ENCODE results near the gene ARHGAP26. TPM values are rescaled to one million over a fixed set of nuclear protein-coding genes. Genes with fewer than 3 reads are reported as not detected.
"Not testable (repeated sequence)": the region's sequence is repeated elsewhere in the genome, so short reads cannot be mapped to it uniquely, and the experiment has no call there.

ARHGAP26 gene
- total RNA-seq, 4 donors from 2014 or later: 11.1 to 36.1 (median 21.8) TPM

DNA sequence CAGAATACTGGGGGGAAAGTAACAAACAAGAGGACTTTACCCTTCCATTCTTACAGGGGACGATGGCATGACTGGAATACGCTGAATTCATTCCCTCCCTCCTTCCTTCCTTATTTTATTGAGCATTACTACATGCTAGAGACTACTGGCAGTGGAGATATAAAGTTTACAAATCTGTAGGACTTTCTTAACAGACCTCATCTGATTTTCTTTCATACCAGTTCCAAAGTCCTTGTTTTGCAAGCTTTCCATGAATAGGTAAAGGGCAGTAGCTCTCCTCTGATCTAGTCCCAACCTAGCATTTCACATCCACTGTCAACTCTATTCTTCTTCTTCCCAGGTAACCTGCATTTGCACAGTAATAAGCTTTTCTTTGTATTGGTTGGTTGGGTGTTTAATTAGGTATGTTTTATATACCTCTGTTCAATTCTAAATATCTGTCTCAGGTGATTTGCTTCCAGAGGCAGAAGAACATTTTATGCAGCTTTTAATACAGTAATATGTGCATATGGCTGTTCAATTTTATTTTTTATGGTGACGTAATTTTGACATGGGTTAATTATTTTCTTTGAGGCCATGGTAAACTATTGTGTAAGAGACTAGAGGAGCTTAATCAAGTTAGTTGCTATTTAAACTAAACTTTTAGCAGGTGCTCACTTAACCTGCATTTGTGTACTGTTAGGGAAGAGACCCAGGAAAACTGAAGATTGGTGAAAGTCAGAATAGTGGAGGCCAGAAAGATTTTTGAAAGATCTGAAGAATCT, 150.9 kb downstream of the ARHGAP26 start:
- Histone ChIP-seq H3K4me3 (no peak overlapping the region), H3K4me1 (peaks cover 16% of the 10 kb centered on the region), H3K27ac (no peak overlapping the region), H3K9me3 (no peaks in the 10 kb centered on the region), H3K36me3 (no peaks in the 10 kb centered on the region), H3K27me3 (no peaks in the 10 kb centered on the region)
- WGBS: 70% methylated on average over 3 of the region's 3 CpGs
- TF ChIP-seq EP300 (IDR thresholded peaks at IDR 0.05) (no peak), POLR2AphosphoS5 (IDR thresholded peaks at IDR 0.05) (no peak), POLR2A (IDR thresholded peaks at IDR 0.05) (no peak)
- TF ChIP-seq, protein P1, sequence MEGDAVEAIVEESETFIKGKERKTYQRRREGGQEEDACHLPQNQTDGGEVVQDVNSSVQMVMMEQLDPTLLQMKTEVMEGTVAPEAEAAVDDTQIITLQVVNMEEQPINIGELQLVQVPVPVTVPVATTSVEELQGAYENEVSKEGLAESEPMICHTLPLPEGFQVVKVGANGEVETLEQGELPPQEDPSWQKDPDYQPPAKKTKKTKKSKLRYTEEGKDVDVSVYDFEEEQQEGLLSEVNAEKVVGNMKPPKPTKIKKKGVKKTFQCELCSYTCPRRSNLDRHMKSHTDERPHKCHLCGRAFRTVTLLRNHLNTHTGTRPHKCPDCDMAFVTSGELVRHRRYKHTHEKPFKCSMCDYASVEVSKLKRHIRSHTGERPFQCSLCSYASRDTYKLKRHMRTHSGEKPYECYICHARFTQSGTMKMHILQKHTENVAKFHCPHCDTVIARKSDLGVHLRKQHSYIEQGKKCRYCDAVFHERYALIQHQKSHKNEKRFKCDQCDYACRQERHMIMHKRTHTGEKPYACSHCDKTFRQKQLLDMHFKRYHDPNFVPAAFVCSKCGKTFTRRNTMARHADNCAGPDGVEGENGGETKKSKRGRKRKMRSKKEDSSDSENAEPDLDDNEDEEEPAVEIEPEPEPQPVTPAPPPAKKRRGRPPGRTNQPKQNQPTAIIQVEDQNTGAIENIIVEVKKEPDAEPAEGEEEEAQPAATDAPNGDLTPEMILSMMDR (IDR thresholded peaks at IDR 0.05): no peak
- DNase-seq (ENCODE audit: low spot score in 2 of 2): no peak

DNA sequence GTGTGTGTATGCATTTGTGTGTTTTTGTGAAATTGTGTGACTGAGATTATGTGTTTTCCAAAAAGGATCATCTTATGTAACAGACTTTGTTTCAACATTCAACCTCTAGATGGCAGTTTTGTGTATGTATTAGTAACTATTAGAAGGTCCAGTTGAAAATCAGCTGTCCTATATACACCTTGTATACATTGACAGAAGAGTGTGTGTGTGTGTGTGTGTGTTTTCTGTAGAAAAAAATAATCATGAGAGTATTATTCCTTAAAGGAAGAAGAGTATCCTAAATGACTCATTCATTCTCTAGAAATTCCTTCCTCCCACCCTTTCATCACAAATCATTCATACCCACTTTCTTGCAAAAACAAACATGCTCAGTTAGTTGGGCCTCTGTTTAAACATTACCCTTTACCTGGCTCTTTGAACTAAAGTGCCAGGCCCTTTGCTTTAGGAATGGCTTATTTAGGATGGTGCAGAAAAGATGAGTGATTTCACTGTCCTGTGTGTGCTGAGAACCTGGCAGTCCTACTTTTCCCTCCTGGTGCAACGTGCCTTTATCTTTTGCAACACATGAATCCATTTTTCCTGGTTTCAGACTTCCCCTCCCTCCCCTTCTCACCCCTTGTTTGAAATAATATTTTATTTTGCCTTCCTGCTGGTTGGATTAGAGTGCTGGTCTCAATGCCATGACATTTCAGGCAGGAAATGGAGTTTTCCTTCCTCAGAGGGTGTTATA, 152.2 kb downstream of the ARHGAP26 start:
- H3K36me3 ChIP-seq: no peaks in the 10 kb centered on the region
- TF ChIP-seq, protein P1 (IDR thresholded peaks at IDR 0.05): peak in 1 of 2 donors; percentile 37
- TF ChIP-seq POLR2AphosphoS5 (IDR thresholded peaks at IDR 0.05): no peak
- H3K9me3 ChIP-seq: no peaks in the 10 kb centered on the region
- 64% methylated on average over 1 of the region's 1 CpG for WGBS
- H3K4me1 ChIP-seq: peaks cover 21% of the 10 kb centered on the region
- no peak overlapping the region for H3K27ac ChIP-seq
- no peak for DNase-seq (ENCODE audit: low spot score in 2 of 2)
- no peak overlapping the region for H3K4me3 ChIP-seq
- H3K27me3 ChIP-seq: no peaks in the 10 kb centered on the region

DNA sequence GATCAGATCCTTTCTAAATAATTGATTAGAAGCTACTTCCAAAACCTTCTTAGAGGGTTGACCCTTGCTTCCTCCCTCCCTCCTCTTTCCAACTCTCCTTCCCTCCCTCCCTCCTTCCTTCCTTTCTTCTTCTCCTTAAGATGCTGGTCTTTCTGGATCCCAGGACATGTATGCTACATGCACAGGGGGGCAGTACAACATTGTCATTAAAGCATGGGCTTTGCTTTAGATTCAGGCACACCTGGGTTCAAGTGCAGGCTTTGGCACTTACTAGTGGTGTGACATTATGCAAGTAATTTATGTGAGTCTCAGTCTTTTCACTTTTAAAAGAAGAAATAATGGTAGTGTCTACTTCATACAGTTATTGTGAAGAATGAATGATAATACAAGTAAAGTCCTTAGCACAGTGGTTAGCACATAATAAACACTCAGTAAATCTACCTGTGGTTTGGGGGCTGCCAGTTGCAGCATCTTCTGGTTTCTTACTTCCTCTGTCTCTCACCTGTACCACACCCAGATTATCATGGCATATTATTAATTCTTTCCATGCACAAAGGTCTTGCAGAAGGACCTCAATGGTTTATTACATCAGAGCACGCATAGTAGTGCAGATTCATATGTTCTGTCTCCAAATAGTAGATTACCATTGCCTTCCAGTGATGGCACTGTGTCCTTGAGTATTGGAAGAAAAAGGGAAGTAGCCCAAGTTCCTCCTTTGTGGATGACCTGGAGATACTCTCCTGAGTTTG, 154.1 kb downstream of the ARHGAP26 start:
- Histone ChIP-seq H3K9me3 (no peaks in the 10 kb centered on the region), H3K4me3 (no peak overlapping the region), H3K27me3 (no peaks in the 10 kb centered on the region), H3K4me1 (peaks cover 21% of the 10 kb centered on the region), H3K36me3 (no peaks in the 10 kb centered on the region), H3K27ac (no peak overlapping the region)
- no peak for DNase-seq (ENCODE audit: low spot score in 2 of 2)
- TF ChIP-seq POLR2A (IDR thresholded peaks at IDR 0.05) (no peak), EP300 (IDR thresholded peaks at IDR 0.05) (no peak), POLR2AphosphoS5 (IDR thresholded peaks at IDR 0.05) (no peak)
- TF ChIP-seq, protein P1 (IDR thresholded peaks at IDR 0.05): no peak
- WGBS: 100% methylated on average over 1 of the region's 1 CpG

DNA sequence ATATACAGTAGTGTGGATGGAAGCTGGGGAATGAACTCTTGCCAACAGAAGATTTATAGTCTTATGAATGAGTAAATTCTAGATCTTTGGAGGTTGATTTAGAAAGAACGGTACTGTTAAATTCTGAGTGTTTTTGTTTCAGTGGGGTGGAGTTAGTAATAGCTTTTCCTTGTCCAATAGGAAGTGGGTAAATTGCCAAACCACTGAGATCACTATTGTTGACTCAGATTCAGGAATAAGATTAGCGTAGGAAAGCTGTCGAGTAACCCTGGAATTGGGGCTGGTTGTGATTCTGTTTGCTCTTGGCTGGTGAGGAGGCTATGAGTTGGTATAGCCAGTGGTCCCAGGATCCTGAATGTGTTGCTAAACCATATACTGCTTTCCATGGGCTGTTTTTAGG, 155.6 kb downstream of the ARHGAP26 start:
- Histone ChIP-seq H3K27me3 (no peaks in the 10 kb centered on the region), H3K9me3 (no peaks in the 10 kb centered on the region), H3K4me3 (no peak overlapping the region), H3K4me1 (peaks cover 21% of the 10 kb centered on the region), H3K36me3 (no peaks in the 10 kb centered on the region), H3K27ac (no peak overlapping the region)
- DNase-seq (ENCODE audit: low spot score in 2 of 2): no peak
- TF ChIP-seq POLR2AphosphoS5 (IDR thresholded peaks at IDR 0.05): no peak
- TF ChIP-seq EP300 (IDR thresholded peaks at IDR 0.05): no peak
- TF ChIP-seq, protein P1 (IDR thresholded peaks at IDR 0.05): no peak
- TF ChIP-seq POLR2A (IDR thresholded peaks at IDR 0.05): no peak
- 8% methylated on average over 3 of the region's 3 CpGs for WGBS

DNA sequence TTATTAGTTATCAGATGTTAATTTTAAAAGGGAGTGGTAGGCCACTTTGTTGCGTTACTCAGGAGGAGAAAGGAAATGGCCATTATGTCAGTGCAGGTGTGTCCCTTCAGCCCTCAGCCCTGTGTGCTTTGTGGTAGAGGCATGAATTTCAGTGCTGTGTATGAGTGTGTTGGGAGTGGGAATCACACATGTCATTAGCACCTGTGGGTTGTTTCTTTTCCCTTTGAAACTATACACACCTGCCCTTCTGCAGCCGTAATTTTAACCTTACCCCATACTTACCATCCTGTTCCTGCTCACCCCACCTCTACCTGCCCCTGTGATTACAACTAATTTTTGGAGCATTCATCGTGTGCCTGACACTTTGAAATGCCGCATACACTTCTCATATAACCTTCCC, 156.4 kb downstream of the ARHGAP26 start:
- WGBS: 85% methylated on average over 4 of the region's 4 CpGs

DNA sequence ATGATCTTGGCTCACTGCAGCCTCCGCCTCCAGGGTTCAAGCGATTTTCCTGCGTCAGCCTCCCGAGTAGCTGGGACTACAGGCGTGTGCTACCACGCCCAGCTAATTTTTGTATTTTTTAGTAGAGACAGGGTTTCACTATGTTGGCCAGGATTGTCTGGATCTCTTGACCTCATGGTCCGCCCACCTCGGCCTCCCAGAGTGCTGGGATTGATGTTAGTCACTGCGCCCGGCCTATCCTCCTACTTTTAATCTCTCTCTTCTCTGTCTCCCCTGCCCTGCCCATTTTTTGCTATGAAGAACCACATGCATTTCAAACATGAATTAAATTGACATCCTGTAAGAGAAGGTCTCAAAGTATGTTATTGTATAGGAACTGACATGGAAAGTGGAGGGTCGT, 158.8 kb downstream of the ARHGAP26 start:
- 85% methylated on average over 11 of the region's 11 CpGs for WGBS
- H3K36me3 ChIP-seq; H3K27me3 ChIP-seq; H3K9me3 ChIP-seq; H3K4me3 ChIP-seq; DNase-seq (ENCODE audit: low spot score in 2 of 2); H3K27ac ChIP-seq: not testable (repeated sequence)
- H3K4me1 ChIP-seq: peaks cover 15% of the 10 kb centered on the region

More for the DNA sequence above, 156.4 kb downstream of the ARHGAP26 start:
- Histone ChIP-seq H3K27me3 (no peaks in the 10 kb centered on the region), H3K9me3 (no peaks in the 10 kb centered on the region), H3K36me3 (no peaks in the 10 kb centered on the region), H3K4me1 (peaks cover 21% of the 10 kb centered on the region), H3K4me3 (no peak overlapping the region), H3K27ac (no peak overlapping the region)
- DNase-seq (ENCODE audit: low spot score in 2 of 2): no peak
- TF ChIP-seq POLR2AphosphoS5 (IDR thresholded peaks at IDR 0.05) (no peak), POLR2A (IDR thresholded peaks at IDR 0.05) (no peak), EP300 (IDR thresholded peaks at IDR 0.05) (no peak)
- TF ChIP-seq, protein P1 (IDR thresholded peaks at IDR 0.05): no peak
